Coronary artery (tissue), 2 donors: ENCODE measurements around the gene RANBP10.

Experiments
- DNase-seq: peaks from one replicate; pipeline ENCODE4 v3.0.0-alpha.2; 2017; ENCODE audit warnings: low spot score
- H3K27ac ChIP-seq, 2 donors: fragments of 200-600 bp; sonication (generic); one replicate each; pipeline ENCODE4 v1.5.1; 2016 to 2019
- H3K4me3 ChIP-seq: fragments of 200-600 bp; sonication (generic); 2 replicates; pipeline ENCODE4 v1.5.1; 2016; ENCODE audit warnings: mild to moderate bottlenecking, moderate library complexity
- CTCF ChIP-seq: fragments of 200-600 bp; sonication (generic); IDR thresholded peaks from one replicate; pipeline ENCODE4 v1.5.1; 2019; ENCODE audit warnings: antibody characterized with exemption

Gene RANBP10

GRCh38 chr16:67767953-67768352 lies 38.4 kb downstream of the RANBP10 start:
- no peak overlapping the region for H3K4me3 ChIP-seq
- no peak for TF ChIP-seq CTCF
- no peak overlapping the region for H3K27ac ChIP-seq
- DNase-seq = no peak

GRCh38 chr16:67766291-67766690 lies 40.1 kb downstream of the RANBP10 start:
- TF ChIP-seq CTCF = no peak
- H3K4me3 ChIP-seq = no peak overlapping the region
- no peak for DNase-seq
- no peak overlapping the region for H3K27ac ChIP-seq

DNA sequence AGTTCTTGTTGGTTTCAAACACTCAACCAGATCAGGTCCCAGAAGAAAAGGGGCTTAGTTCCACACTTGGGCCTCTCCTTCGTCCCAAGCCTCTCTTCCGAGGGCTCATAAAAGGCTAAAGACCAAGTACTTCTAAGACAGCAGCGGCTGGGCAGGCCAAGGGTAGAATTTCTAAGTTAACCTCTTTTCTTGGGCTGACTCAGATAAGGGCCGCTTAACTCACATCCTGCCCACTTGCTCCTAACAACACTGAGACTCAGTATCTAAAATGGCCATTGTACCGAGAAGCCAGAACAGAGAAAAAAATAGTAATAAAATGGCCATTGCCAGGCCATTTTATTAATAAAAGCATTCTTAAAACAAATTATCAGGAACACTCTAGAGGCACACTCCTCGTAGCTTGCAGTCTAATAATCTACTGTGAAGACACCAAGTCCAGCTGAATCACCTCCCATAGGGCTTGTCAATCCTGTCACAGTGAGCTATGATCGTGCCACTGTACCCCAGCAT lies 42.1 kb downstream of the RANBP10 start:
- no peak overlapping the region for H3K4me3 ChIP-seq
- H3K27ac ChIP-seq = no peak overlapping the region
- no peak for TF ChIP-seq CTCF
- DNase-seq = no peak

- no peak for DNase-seq
- H3K27ac ChIP-seq = no peak overlapping the region
- TF ChIP-seq CTCF = no peak
- no peak overlapping the region for H3K4me3 ChIP-seq
Observed at GRCh38 chr16:67763066-67763465, 43.3 kb downstream of the RANBP10 start.

DNA sequence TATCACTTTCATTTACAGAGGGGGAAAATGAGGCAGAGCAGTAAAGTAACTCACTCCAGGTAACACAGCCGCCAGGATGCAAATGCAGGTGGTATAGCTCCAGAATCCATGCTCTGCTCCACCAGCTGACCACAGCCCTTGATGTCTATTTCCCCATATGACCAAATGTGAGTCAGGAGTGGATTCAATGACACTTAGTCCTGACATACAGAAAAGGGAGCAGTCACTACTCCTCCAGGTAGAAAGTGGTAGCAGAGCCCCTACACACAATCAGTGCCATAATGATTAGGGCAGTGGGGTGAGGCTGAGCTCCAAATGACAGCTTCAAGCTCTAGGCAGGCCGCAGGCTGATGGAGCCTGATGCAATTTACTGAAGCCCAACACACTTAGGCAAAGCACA lies 44.0 kb downstream of the RANBP10 start:
- TF ChIP-seq CTCF = no peak
- no peak overlapping the region for H3K27ac ChIP-seq
- no peak for DNase-seq
- H3K4me3 ChIP-seq = no peak overlapping the region

DNA sequence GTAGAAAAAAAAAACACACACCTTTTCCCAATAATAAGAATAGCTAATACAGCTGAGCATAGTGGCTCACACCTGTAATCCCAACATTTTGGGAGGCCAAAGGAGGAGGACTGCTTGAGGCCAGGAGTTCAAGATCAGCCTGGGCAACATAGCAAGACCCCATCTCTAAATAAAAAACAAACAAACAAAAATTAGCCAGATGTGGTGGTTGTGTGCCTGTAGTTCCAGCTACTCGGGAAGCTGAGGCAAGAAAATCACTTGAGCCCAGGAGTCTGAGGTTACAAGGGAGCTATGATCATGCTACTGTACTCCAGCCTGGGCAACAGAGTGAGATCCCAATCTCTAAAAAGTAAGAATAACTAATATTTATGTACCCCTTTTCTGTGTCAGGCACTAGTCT lies 44.4 kb downstream of the RANBP10 start:
- no peak for TF ChIP-seq CTCF
- DNase-seq = no peak
- H3K27ac ChIP-seq = no peak overlapping the region
- H3K4me3 ChIP-seq = no peak overlapping the region

- DNase-seq = no peak
- no peak for TF ChIP-seq CTCF
- H3K27ac ChIP-seq = no peak overlapping the region
- H3K4me3 ChIP-seq = no peak overlapping the region
Observed at GRCh38 chr16:67760956-67761230, 45.5 kb downstream of the RANBP10 start.
